GM19238 (cell line): ENCODE measurements around the gene EXOC7.
"Not testable (repeated sequence)": the region's sequence is repeated elsewhere in the genome, so short reads cannot be mapped to it uniquely, and the experiment has no call there.

Experiments used
- DNase-seq: peaks from one replicate; pipeline ENCODE4 v3.0.0; 2011; ENCODE audit warnings: low spot score; ENCODE audit not compliant: insufficient read length

Gene EXOC7

DNA sequence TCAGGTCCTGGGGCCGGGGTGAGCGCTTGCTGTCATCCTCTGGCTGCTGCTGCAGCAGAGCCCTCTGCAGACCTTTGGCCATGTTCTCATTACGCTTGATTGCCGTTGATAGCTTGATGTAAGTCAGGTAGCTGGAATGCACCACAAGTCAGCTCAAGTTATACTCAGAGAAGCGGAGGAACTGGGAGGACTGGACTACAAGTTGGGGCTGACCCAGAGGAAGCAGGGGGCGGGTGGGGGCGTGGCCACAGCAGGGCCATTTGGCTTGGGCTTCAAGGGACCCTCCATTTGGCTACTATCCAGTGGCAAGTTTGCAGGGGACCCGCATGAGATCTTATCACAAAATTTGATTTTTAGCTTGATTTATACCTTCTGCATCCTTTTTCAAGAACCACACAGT, 57.5 kb downstream of the EXOC7 start:
- no peak for DNase-seq

DNA sequence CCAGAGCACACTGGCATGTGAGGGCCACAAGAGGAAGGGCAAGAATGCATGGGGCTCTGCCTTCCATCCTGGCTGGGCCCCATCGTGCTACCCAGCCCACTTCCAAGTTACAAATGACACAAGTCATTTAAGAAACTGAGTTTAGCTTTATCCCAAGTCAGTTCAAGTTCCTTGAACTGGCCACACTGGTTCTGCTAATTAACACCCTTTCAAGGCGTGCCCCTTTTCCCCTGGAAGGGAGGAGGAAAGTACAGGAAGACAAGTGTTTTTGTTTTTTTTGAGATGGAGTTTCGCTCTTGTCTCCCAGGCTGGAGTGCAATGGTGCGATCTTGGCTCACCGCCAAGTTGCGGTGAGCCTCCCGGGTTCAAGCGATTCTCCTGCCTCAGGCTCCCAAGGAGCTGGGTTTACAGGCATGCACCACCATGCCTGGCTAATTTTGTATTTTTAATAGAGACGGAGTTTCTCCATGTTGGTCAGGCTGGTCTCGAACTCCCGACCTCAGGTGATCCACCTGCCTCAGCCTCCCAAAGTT, 59.0 kb downstream of the EXOC7 start:
- DNase-seq = not testable (repeated sequence)

DNA sequence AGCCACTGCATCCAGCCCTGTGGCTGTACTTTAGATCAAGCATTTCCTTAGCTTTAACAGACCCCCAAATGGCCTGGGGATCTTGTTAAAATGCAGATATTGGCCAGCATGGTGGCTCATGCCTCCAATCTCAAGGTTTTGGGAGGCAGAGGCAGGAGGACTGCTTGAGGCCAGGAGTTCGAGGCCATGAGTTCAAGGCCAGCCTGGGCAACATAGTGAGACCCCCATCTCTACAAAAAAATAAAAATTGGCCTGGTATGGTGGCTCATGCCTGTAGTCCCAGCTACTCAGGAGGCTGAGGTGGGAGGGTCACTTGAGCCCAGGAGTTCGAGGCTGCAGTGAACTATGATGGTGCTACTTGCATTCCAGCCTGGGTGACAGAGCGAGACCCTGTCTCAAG, 60.7 kb downstream of the EXOC7 start:
- not testable (repeated sequence) for DNase-seq

DNA sequence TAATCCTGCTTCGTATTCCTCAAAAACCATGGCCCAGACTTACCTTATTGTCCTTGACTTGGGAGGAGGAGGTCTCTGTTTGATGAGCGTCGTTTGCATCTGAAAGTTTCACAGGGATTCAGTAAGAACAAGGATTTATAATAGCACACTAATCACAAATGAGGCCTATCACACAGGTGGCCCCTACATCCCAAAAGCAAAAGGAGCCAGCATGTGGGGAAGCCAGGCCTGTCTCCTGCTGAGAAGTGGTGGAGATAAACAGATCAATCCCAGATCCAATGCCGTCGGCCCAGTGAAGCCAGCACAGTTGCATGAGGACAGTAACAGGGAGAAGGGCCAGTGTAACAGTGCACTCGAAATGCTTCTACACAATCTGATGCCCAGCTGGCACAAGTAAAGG, 63.2 kb downstream of the EXOC7 start:
- no peak for DNase-seq

DNA sequence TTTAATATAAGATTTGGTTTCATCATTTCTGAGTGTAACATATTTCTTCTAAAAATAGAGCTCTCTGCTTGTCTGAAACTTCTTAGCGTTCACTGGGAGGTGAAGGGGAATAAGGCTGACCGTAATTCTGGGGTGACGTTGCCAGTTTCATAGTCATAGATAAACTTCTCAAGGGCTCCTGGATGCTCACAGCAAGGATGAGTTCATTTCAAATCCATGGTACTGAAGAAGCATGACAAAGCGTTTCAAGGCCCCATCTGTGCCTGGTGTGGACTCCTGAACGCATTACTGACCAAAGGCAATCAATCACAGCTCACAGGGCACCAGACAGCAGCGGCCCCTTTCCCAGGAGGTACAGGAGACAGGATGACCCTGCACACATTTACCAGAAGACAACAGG, 64.5 kb downstream of the EXOC7 start:
- DNase-seq = no peak

- DNase-seq = no peak
These were observed 65.5 kb downstream of the EXOC7 start for GRCh38 chr17:76038050-76038449.

- DNase-seq = no peak
These were observed 66.9 kb downstream of the EXOC7 start for GRCh38 chr17:76036497-76037261.

DNA sequence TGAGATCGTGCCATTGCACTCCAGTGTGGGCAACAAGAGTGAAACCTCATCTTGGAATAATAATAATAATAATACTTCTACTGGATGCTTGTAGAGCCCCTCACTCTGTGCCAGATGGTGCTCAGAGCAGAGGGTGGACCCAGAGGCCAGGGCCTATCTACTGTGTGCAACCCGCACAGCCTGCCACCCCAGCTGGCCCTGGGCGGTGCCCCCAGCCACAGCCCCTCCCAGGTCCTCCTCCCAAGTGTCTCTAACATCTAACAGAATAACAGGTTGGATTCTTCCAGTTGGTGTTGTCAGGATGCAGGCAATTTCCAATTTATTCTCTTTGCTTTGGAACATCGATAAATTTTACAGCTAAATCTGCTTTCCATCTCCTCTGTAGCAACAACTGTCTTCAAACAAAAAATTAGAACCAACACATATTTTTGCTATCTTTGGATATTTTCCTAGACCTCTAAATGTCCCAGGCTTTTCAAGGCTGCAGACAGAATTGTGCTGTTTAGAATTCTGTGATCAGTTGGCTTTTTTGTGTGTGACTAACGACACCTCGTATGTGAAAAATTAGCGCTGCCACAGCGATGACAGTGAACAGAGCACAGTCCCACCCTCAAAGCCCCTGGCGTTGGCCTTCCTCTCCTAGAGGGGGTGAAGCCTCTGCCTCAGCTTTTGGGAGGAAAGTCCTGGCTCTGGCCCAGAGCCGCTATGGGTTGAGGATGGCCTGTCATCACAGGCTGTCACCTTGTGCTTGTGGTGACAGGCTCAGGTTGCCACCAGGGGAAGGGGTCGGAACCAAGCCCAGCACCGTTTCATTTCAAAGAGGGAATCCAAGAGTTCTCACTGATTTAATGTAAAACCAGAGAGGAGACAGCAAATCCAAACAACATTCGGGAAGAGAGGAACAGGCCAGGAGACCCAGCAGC, 68.9 kb downstream of the EXOC7 start:
- no peak for DNase-seq

DNA sequence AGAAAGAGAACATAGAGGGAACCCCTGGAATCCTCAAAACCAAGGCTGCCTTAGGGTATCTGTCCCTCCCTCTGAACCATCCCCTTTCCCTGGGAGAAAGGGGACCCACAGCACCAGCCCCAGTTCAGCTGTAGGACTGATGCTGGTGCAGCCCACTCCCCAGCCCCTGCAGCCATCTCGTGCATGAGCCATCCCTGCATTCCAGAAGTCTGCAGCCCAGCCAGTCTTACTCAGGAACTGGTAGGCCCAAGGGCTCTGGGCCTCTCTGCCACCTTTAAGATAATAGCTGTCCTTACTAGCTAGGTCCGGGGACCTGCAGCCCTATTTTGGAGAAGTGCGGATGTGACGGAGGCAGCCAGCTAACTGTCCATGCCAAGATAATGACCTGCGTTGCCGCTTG, 70.4 kb downstream of the EXOC7 start:
- DNase-seq = no peak

GRCh38 chr17:76032780-76033108, 70.8 kb downstream of the EXOC7 start:
- no peak for DNase-seq

DNA sequence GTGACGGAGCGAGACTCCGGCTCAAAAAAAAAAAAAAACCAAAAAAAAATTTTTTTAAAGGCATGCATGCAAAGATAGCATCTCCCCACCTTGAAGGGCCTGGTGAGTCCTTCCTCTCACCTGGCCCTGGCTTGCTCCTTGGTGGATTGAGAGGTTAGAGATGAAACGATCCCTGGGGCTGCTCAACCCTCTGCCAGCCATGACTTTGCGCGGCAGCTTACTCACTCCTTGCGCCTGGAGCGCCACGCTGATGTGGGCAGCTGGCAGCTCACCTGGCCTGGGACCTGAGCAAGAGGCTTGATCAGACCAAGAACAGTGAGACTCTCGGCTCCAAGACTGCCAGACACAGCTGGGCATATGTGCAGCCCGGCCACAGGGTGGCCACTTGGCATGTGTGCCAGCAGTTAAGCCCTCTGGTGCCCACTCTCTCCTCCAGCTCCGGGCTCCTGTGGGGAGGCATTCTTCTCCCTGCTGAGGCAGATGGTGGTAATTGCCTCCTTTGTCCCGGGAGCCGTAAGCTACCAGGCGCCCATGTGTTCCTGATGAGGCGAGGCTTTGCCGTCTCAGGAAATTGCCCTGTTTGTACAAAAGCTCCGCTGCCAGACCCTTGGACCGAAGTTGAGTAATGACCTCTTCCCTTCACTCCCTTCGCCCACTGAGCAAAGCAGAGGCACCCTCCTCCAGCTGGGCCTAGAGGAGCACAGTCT, 71.4 kb downstream of the EXOC7 start:
- DNase-seq = no peak
